ENCODE measurements around the gene ANKRD33B. TPM values are rescaled to one million over a fixed set of nuclear protein-coding genes. Genes with fewer than 3 reads are reported as not detected.
A peak's percentile ranks its signal among the peaks of the same experiment; 100 is the strongest.

ANKRD33B gene
- total RNA-seq, 4 donors from 2014 or later, result 0.70 to 6.6 (median 3.6) TPM

GRCh38 chr5:10633271-10634049, 69.6 kb downstream of the ANKRD33B start:
- DNase-seq, result peak in 2 of 3 donors; percentile 50 to 63
- Histone ChIP-seq H3K36me3 (no peaks in the 10 kb centered on the region), H3K4me3 (no peak overlapping the region), H3K9me3 (no peaks in the 10 kb centered on the region), H3K27me3 (no peaks in the 10 kb centered on the region), H3K4me1 (peaks cover 0 to 16% (median 10%) of the 10 kb centered on the region in 4 donors), H3K27ac (peak overlapping the region in 2 of 4 donors; percentile 56 to 76)
- TF ChIP-seq, protein P1, sequence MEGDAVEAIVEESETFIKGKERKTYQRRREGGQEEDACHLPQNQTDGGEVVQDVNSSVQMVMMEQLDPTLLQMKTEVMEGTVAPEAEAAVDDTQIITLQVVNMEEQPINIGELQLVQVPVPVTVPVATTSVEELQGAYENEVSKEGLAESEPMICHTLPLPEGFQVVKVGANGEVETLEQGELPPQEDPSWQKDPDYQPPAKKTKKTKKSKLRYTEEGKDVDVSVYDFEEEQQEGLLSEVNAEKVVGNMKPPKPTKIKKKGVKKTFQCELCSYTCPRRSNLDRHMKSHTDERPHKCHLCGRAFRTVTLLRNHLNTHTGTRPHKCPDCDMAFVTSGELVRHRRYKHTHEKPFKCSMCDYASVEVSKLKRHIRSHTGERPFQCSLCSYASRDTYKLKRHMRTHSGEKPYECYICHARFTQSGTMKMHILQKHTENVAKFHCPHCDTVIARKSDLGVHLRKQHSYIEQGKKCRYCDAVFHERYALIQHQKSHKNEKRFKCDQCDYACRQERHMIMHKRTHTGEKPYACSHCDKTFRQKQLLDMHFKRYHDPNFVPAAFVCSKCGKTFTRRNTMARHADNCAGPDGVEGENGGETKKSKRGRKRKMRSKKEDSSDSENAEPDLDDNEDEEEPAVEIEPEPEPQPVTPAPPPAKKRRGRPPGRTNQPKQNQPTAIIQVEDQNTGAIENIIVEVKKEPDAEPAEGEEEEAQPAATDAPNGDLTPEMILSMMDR (IDR thresholded peaks at IDR 0.05), result no peak
- no peak for TF ChIP-seq POLR2A (IDR thresholded peaks at IDR 0.05)

GRCh38 chr5:10634050-10634449, 70.2 kb downstream of the ANKRD33B start:
- peak in 2 of 3 donors; percentile 45 to 53 for DNase-seq
- H3K27me3 ChIP-seq, result no peaks in the 10 kb centered on the region
- H3K27ac ChIP-seq, result peak overlapping the region in 2 of 4 donors; percentile 56 to 76

GRCh38 chr5:10634562-10634961, 70.7 kb downstream of the ANKRD33B start:
- Histone ChIP-seq H3K4me3 (no peak overlapping the region), H3K27ac (peak overlapping the region in 2 of 4 donors; percentile 56 to 76), H3K36me3 (no peaks in the 10 kb centered on the region), H3K27me3 (no peaks in the 10 kb centered on the region), H3K9me3 (no peaks in the 10 kb centered on the region), H3K4me1 (peaks cover 0 to 16% (median 10%) of the 10 kb centered on the region in 4 donors)
- no peak for TF ChIP-seq POLR2A (IDR thresholded peaks at IDR 0.05)
- DNase-seq, result peak in 1 of 3 donors; percentile 3

More at GRCh38 chr5:10634050-10634449, 70.2 kb downstream of the ANKRD33B start:
- Histone ChIP-seq H3K9me3 (no peaks in the 10 kb centered on the region), H3K4me3 (no peak overlapping the region), H3K4me1 (peaks cover 0 to 16% (median 10%) of the 10 kb centered on the region in 4 donors), H3K36me3 (no peaks in the 10 kb centered on the region)
- TF ChIP-seq, protein P1 (IDR thresholded peaks at IDR 0.05), result no peak
- no peak for TF ChIP-seq POLR2A (IDR thresholded peaks at IDR 0.05)

DNA sequence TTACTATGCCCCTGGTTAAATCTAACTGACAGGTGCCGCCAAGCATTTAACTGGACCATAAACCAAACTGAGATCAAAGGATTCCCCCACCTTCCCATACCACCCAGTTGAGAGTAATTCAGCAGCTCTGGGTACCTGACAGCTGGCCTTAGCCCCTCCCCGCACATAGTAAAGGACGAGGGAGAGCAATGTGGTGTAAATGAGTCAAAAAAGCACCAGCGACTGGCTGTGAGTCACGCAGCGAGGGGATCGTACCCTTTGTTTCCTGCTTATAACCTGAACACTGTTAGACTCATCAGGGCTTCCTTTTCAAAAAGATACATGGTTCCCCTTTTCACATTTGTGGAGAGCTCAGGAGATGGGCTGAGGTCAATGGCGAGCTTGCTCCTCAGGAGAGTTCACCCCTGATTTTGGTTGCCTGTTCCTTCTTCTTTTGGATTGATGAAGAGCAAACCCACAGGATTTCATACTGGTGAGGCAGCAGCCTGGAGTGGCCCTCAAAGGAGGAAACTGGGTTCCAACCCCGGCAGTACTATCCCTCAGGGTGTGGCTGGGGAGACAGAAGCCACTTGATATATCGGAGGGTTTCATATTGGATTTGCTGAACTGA, 71.5 kb downstream of the ANKRD33B start:
- no peaks in the 10 kb centered on the region for H3K27me3 ChIP-seq
- TF ChIP-seq, protein P1 (IDR thresholded peaks at IDR 0.05), result no peak
- no peak for TF ChIP-seq POLR2A (IDR thresholded peaks at IDR 0.05)
- H3K4me1 ChIP-seq, result peaks cover 0 to 16% (median 10%) of the 10 kb centered on the region in 4 donors
- H3K36me3 ChIP-seq, result no peaks in the 10 kb centered on the region
- peak overlapping the region in 2 of 4 donors; percentile 17 to 76 for H3K27ac ChIP-seq
- no peaks in the 10 kb centered on the region for H3K9me3 ChIP-seq
- peak in 2 of 3 donors; percentile 67 for DNase-seq
- H3K4me3 ChIP-seq, result no peak overlapping the region

GRCh38 chr5:10635867-10636350, 72.0 kb downstream of the ANKRD33B start:
- no peaks in the 10 kb centered on the region for H3K27me3 ChIP-seq
- H3K4me3 ChIP-seq, result no peak overlapping the region
- H3K4me1 ChIP-seq, result peaks cover 0 to 16% (median 10%) of the 10 kb centered on the region in 4 donors

More at GRCh38 chr5:10635867-10636350, 72.0 kb downstream of the ANKRD33B start:
- DNase-seq, result peak in 2 of 3 donors; percentile 27 to 34
- H3K36me3 ChIP-seq, result no peaks in the 10 kb centered on the region
- no peaks in the 10 kb centered on the region for H3K9me3 ChIP-seq
- no peak for TF ChIP-seq POLR2A (IDR thresholded peaks at IDR 0.05)
- TF ChIP-seq, protein P1 (IDR thresholded peaks at IDR 0.05), result no peak
- peak overlapping the region in 2 of 4 donors; percentile 17 to 76 for H3K27ac ChIP-seq
